ENCODE data around the gene ARHGAP26.

ARHGAP26 gene

DNA sequence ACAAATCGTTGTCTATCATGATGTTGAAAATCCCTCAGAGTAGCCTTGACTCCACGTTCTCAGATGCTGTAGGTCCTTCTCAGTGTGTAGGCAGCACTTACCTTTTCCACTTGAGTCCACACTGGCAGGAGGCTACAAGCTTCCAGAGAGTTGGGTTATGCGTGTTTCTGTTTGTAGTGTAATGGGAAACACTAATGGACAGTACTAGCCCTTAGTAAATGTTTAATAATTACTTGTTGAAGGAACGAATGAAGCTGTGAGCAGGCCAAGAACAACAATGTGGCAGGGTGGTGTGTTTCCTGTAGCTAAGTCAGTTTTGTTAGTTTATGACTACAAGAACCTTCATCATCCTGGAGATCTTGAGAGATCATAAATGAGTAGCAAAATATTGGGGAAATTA lies 83.5 kb downstream of the ARHGAP26 start:
- no peak for DNase-seq

DNA sequence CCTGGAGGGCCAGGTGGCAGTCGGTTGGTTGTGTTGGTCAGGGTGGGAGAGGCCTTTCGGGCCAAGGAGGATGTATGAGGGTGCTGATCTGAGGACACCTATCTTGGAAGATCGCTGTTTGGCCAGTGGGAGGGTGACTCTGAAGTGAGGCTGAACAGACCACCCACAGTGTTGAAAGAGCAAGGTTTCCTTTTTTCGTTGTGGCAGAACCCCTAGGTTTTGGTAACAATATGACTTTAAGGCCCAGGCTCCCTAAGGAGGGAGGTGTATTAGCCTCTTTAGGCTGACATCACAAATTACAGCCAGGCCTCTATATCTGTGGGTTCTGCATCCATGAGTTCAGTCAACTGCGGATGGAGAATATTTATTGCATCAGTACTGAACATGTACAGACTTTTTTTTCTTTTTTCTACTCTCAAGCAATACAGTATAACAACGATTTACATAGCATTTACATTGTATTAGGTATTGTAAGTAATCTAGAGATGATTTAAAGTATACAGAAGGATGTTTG lies 86.1 kb downstream of the ARHGAP26 start:
- no peak for DNase-seq

DNA sequence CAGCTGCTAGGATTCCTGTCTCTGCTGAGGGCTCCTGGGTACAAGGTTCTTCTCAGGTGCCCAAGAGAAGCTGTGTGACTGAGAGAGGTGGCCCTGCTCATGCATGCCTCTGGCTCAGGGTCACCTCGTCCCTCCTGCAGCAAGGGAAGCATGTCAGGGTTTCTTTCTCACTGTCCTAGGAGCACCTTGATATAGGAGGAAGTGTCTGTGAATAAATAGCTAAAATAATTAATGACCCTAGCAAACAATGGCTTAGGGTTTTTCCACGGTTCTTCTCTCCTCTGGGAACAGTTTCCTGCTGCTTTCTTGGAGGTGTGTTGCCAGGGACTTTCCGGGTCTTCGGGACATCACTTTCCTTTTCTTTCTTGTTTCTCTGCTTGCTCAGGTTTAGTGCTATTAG lies 87.2 kb downstream of the ARHGAP26 start:
- peak in 1 of 3 experiments; percentile 1 for DNase-seq

DNA sequence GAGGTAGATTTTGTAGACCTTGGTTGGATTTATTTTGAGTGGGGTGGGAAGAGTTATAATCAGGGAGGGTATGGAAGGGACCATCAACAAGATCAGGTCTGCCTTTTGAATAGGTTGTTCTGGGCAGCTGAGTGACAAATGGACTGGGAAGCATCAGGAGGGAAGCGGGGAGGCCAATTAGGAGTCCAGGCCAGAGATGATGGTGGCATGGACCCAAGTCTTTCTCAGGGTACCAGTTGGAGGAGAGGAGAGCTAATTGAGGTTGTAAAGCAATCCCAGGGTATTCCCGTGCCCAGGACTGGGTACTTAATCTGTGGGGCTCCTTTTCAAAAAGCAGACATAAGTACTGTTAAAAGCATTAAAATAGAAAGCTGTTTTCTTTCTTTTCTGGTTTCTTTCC lies 88.9 kb downstream of the ARHGAP26 start:
- no peak for DNase-seq

DNA sequence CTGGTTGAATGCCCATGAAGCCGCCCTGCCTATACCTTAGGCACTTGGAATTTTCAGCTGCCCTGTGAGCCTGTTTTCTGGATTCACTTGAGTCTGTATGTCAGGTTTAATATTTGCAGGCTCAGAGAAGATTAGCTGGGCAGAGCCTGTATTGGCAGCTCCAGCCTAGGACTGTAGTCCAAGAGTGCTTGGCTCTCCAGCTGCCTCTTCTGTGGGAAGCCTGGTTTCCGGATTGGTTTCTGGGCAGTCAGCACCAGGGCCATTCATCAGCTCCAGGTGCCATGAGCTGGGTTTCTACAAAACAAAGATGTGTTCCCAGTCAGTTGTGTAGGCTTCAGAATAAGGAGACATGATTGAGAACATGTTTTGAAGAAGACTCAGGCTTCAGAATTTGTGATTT lies 90.1 kb downstream of the ARHGAP26 start:
- no peak for DNase-seq

DNA sequence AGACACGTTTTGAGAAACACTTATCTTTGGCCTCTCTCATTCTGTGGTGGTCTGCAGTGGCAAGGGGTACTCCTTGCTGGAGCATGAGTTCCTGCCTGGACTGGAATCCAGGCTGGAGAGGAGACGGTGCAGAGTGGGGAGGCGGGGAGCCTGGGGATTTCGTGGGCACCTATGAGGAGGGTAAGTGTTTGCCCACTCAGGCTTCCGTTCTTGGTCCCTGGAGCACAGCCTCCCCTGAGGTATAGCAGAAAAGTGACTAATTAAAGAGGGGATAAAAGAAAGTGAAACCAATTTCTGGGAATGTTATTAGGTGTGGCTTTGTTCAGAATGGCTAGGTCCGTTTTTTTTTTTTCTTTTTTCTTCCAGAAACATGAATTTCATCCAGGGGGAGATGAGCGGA lies 90.8 kb downstream of the ARHGAP26 start:
- DNase-seq, result no peak

DNA sequence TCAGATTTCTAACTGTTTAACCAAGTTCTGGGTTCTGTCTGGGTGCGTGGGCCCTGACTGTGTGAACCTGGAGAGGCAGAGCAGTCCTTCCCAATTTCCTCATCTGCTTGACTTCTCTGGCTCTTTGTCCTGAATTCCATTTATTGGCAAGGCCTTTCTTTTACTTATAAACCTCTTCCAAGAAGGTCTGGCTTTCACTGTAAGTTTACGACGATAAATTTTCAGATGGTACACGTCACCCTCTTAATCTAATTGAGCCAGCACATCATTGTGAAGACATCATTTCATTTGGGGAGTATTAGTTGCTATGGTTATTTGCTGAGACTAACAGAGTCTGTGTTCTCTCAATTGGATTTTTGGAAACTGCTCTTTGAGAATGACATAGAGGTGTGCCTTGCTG lies 92.4 kb downstream of the ARHGAP26 start:
- DNase-seq, result no peak

DNA sequence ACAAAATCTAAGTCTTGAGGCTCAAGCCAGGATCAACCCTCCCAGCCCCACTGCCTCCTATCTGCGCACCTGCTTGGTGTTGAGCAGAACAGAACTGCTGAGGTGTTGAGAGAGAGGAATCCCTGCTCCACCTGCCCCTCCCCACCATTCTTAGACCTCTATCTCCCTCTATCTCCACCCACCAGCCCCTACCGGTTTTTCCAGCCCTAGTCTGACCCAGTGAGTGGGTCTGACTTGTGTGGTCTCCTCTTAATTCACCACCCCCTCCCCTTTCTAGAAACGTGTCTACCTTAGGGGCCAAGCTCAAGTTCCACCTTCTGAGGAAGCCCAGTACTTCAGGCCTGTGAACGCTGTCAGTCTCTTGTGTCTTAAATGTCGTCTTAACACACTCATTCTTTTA lies 93.7 kb downstream of the ARHGAP26 start:
- DNase-seq, result no peak

DNA sequence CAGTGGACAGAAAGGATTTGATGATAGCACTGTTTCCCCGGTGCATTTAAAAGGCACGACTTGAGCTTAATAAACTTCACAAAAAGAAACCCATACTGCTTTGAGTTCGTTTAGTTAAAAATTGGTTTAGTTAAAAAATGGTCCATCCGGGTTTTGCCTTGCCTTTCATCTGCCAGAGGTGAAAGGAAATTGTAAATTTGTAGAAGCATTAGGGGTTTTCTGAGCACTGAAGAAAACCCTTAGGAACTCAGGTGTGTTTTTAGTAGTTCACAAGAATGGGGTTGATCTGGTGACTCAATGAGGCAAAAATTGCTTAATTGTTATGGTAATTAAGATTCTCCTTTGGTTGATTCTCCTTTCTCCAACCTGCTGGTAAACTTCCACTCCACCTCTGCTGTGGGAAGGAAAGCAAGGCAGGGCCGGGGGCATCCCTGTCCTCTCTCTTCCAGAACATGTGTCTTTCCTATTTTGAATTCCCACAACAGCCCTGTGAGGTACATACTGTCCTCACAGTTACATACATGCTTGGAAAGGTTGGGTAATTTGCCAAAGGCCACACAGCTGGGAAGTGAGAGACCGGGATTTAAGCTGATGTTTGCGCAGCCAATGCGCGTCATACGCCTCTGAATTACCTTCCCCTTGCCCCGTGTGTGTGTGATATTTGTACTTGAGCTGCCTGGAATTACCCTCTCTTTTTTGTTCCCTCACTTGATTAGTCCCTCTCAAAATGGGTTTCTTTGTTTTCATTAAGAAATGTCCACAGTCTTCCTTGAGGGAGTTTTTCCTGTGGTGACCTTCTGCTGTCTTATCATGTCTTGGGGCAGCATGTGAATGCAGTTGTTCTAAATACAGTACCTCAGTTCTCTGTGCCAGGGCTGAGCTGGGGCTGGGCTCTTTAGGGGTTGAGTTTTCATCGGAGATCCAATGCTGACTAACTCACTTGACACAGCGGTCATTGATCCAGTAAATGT lies 94.4 kb downstream of the ARHGAP26 start:
- DNase-seq, result peak in 1 of 3 experiments; percentile 1

DNA sequence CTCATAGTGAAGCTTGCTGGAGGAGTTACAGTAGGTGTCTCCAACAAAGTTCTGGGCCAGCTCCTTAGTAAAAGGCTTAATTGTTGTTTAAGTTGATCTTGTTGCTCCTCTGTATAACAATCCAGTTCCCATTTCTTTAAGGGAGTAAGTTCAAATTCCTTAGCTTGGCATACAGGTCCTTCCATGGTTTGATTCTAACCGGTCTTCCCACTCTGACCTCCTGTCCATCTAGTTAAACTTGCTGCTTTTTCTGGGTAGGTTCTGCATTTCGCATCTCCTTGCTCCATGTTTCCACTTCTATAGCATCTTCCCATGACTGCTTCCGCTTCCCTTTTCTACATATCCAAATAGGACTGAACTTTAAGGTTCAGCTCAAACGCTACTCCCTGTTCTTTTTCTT lies 95.5 kb downstream of the ARHGAP26 start:
- no peak for DNase-seq

DNA sequence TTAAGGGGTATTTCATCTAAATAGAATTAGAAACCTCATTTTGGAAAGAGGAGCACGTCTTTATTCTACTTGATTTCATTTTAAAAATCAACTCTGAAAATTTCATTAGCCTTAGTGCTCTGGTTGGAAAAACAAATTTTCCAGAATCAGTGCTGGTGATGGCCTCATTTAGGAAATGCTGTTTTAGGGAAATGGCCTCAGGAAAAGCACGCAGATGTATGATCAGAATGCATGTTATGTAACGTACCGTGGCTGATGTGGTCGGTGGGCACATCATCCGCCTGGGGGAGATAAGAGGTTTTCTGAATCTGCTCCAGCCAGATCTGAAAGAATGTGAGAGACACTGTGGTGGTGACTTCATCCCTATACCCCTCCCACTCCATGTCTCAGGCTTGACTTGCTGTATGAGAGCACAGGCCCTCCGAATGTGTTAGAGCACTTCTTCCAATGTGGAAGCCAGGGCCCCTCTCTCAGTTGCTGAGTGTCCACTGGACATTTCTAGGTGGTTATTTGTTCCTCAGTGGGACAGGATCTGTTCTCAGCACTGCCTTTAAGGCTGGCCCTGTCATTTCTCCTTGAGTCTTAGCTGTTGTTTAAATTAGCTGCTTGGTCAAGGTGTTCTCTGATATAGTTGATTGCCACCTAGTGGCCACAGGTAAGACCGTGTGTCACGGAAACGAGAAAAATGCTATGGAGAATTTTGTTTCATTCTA lies 96.5 kb downstream of the ARHGAP26 start:
- peak; percentile 5 to 65 (median 62) for DNase-seq

DNA sequence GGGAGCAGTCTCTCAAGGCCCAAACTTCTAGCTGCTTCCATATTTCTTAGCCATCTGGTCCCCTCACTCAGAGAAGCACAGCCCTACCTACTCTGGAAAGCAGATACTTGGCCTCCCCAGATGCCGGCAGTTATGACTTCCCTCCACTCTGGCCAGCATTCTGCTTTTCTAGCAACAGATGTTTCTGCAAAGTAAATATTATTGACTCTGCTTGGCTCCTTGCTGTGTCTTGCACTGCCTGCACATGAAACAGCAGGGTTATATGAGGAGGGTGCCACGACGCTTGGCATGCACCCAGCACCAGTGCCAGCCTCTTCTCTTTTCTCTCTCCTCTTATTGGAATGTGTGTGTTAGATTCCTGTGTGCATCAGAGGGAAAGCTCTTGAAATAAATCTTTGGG lies 99.7 kb downstream of the ARHGAP26 start:
- peak in 2 of 3 experiments; percentile 9 to 58 for DNase-seq

DNA sequence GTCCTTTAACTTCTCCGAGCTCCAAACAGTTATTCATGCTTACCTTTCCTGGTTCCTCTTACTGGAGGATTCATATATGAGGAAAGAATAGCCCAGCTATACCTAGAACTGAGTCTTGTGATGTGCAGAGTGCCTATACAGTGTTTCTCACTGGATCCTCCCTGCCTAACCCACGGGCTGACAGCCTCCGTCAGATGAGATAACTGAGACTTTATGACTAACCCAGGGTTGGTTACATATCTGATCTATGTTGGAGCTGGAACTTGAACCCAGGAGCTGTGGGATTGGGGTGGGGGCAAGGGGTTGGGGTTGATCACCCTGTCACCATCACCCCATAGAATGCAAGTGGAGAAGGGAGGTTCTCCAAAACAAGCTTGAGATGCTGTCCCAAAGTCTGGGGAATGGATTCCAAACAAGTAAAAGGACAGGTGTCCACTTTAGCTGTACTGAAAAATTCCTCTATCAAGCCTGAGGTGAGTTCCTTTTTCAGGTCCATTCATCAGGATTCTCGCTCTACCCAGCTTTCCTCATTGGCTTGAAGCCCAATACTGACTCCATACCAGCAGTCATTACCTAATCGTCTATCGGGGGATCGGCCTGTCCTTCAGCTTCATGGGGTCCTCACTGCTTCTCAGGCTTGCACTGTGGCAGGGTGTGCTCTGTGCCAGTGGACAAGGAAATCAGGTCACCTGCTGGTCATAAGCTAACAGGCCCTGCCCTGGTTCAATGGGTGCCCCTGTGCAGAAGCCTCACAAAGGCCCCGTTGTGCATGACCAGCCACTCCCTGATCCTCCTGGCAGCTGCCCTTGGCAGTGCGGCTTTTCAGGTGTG lies 100.6 kb downstream of the ARHGAP26 start:
- no peak for DNase-seq

DNA sequence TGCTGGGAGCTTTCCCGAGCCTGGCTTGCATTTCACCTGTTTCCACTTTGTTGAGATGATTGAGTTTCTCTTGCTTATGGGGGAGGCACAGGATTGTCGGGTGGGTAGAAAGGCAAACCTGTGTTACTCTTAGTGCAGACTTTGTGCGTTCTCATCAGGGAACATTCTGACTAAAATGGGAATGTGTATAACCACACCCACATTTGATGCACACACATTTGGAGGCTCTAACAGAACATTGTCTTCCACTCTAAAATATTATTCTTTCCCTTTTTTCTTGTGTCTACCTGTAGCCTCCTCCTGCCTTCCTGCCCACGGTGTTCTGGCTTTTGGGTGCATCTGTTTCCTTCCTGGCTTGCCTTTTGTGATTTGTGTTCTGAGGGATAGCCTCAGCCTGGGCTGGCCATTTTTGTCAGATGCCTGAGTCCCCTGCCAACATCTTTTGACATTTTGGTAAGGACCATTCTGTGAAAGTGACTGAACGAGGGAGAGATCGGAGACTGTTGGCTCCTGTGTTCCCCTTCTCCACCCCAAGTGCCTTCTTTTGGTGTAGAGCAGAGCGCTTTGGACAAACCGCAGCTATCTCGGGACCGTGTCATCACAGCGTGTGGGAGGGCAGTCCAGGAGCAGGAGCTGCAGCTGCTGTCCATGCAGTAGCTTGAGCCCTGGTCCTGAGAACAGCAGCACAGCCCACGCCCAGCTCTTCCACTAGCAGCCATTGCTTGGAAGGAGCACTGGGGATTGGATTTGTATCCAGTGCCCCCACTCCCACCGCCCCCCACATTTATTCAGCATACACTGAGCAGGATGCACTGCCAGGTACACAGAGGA lies 101.4 kb downstream of the ARHGAP26 start:
- no peak for DNase-seq

DNA sequence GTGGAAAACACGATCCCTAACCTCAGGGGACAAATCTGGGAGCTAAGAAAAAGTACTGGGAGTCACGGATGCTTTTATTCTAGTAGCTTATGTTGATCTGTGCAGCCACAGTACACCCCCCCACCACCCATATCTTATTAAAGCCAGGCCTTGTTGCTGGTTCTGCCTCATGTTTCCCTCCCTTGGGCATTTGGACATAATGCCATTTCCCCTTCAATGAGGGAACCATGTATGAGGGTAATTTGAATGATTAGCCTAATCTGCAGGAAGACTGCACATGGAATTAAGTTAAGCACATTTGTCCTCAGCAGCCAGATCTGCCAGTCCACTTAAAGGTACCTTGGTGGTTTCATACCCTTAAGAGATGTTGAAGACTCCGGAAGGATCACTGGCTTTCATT lies 102.0 kb downstream of the ARHGAP26 start:
- no peak for DNase-seq

DNA sequence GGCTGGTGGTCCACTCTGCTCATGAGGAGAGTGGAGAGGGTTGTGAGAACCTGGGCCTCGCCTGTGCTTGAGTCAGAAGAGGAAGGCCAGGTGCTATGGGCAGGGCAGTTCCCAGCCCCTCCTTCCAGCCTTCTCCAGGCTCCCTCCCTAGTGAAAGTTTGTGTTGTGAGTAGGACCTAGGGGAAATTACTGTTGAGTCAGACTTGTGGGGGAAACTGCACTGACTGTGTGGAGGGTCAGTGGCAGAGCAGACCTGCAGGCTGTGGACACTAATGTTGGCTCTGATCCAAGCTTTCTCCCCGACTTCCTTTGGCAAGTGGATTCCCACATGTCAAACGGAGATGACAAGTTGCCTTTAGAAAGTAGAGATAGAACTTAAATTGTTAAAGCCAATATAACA lies 102.6 kb downstream of the ARHGAP26 start:
- no peak for DNase-seq

DNA sequence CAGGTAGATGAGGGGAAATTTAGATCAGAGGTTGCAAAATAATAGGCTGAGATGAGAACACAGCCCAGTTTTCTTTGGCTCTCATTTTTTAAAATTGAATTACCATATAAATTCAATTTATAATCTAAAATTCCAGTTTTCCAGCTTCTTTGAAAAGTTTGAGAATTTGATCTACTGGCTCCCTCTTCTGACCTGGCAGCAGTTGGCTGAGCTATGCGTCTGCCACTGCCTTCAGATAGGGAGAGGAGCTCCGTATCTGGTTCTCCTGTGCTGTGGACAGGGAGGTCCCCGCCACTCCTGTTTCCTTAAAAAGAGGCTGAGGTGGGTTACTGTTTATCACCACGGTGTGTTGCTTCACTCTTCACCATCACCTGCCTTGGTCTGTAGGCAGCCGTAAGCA lies 103.7 kb downstream of the ARHGAP26 start:
- no peak for DNase-seq

DNA sequence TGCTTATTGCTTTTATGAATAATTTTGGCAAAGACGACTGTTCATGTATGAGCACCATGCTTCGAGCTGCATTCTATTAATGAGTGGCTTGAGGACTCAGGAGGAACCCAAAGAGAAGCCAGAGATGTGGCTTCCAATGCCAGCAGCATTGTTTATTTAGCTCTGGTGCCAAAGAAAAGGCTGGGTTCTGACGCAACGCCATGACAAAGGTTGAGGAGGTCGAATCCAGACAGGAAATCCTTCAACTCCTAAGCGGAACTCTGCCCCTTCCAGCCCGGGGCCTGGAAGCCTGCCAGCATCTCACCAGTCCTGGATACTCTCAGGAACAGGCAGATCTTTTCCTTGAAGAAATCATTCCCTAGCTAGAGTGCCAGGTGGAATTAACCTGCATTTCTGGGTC lies 104.4 kb downstream of the ARHGAP26 start:
- no peak for DNase-seq

DNA sequence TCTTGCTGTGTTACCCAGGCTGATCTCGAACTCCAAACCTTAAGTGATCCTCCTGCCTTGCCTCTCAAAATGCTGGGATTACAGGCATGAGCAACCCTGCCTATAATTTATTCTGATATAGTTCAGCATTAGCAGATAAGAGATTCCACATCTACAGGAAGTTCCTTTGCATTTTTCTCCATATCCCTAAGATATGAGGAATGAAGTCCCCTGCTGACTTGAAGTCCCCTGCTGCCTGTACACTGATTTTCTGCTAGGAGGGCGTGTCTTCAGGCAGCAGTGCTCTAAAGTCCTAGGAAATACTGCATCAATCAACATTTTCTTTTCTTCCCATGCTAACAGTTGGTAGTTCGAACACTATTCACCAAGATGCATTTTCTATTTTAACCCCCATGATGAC lies 105.8 kb downstream of the ARHGAP26 start:
- no peak for DNase-seq

DNA sequence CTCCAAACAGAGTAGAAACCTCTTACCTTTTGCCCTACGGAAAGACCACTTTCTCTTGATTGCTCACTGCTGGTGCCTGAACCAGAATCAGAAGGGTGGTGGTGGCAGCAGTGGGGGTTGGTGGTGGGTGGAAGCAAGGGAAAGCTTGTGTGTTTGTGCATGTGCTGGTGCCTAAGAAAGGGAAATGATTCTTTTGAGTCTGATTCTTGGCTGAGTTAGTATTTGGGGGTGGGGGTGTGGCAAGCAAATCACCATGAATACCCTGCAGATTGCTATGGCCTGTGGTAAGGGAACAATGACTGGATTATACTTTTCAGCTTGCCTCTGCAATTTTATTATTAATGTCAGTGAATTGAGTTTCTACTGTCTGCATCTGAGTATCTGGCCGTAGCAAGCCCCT lies 106.6 kb downstream of the ARHGAP26 start:
- DNase-seq, result no peak

DNA sequence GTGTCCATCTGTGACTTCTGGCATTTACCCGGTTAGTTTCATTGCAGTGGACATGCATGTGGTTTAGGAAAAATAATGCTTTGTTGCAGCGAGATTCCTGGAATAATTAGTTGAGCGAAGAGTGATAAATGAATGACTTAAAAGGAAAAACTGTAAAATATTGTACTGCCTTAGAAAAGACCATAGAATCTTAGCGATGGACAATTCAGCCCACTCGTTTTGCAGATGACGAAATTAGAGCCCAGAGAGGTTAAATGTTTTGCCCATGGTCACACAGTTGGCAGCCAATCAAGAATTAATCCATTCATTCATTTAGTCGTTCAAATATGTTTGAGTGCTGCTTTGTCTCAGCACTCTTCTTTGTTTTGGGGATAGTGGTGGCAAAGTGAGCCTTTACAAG lies 107.9 kb downstream of the ARHGAP26 start:
- no peak for DNase-seq

DNA sequence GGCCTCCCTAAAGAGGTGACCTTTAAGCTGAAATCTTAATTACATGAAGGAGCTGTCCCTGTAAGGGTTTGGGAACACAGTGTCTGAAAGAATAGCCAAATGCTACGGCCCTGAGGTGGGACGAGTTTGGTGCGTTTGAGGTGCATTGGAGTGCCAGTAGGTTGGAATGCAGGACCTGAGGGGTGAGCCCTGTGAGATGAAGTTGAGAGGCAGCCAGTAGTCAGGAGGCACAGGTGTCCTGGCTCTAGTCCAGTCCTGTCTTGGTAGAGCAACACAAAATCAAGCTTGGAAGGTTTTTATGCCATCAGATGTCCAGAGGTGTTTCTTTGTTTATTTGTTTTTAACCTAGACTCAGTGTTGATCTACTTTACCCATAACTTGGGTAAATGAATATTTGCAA lies 108.5 kb downstream of the ARHGAP26 start:
- DNase-seq, result no peak

Data from NCI-H1417 (cell line).